Fibroblast of mammary gland (primary cell): ENCODE results near the gene UNCX.

Experiments used
- DNase-seq: peaks from one replicate; pipeline ENCODE4 v3.0.0-alpha.2; 2010; ENCODE audit warnings: low read depth
- H3K4me3 ChIP-seq: 2 replicates; pipeline ENCODE4 v1.5.1; 2011; ENCODE audit warnings: low read depth, mild to moderate bottlenecking, low read length, moderate library complexity; ENCODE audit not compliant: control insufficient read depth
- CTCF ChIP-seq: conservative IDR thresholded peaks from 2 replicates; pipeline ENCODE4 v1.5.1; 2011; ENCODE audit warnings: low read depth, low read length, inconsistent platforms; ENCODE audit not compliant: control insufficient read depth, insufficient read depth

Gene UNCX

GRCh38 chr7:1230411-1231213, 2.1 kb upstream of the UNCX start:
- no peak for DNase-seq
- no peak for TF ChIP-seq CTCF
- H3K4me3 ChIP-seq: no peak overlapping the region

DNA sequence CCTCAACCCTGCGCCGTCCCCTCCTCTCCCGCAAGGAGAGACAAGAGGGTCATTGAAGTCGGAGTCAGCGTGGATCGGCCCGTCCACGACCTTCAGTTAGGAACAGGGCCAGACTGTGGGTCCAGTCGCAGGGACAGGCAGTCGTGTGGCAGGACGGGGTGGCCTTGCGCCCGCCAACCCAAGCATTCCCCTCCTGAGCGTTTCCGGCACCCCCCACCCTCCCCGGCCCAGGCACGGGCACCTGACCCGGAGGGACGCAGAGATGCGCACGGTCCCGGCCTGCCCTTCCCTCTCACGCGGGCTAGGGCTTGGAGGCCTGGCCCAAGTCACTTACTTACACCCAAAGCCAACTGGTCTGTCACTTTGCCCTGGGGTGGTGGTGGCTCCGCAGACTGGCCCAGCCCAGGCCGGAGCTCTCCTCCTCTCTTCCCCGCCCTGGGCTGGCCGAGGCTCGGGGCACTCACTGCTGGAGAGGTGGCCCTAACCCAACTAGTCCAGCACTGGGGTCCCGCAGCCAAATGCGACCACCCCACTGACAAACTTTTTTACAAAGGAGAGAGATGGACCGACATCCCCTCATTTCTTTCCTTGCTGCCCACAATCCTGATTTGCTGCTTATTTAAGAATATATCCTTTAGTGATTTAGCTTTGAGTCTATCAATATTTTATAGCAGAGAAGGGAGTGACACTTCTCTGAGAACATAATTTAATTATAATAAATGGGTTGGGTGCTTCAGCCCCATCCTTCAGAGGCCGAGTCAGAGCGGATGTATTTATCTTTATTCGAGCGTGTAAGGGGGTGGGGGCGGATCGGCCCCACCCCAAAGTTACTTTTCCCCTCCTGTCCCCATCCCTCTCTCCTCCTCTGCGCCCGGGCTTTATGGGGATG, 1.2 kb upstream of the UNCX start:
- TF ChIP-seq CTCF: no peak
- no peak overlapping the region for H3K4me3 ChIP-seq
- DNase-seq: no peak

DNA sequence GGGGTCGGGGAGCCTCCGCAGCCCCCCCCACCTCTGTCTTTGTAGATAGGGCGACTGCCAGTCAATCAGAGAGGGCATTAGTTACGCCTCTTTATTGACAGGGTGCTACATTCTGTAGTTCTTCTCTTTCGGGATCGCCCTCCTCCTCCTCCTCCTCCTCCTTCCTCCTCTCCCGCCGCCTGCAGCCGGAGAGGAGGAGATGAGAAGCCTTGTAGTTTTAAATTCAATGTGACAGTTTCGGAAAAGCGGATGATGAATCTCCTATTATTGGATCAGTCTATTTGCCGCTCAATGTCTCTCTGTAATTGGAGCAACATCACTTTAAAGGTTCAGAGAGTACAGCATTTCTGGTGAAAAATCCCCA, 587 bp upstream of the UNCX start:
- no peak for TF ChIP-seq CTCF
- DNase-seq: no peak
- H3K4me3 ChIP-seq: no peak overlapping the region

DNA sequence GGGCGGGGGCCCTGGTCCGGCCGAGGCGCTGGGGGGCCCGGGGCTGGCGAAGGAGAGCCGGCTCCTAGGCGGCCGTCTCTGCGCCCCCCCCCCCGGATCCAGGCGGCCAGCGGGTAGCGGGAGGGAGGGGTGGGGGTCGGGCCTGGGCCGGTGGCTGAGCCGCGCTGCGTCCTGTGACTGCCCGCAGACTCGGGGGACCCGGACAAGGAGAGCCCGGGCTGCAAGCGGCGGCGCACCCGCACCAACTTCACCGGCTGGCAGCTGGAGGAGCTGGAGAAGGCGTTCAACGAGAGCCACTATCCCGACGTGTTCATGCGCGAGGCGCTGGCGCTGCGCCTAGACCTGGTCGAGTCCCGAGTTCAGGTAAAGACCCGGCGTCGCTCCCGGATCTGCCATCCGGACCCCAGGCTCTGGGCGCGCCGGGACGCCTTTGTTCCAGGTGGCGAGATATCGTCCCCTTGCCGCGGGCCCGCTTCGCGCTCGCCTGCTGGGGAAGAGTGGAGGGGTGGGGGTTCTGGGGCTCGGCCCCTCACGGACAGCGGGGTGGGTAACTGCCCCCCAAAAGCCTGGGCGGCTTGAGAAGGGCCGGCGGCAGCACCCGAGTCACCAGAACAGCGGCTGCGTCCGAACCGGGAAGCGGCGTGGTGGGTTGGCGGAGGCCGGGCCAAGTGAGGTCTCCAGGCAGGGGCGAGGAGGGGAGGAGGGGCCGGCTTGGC, 819 bp downstream of the UNCX start:
- TF ChIP-seq CTCF: no peak
- no peak for DNase-seq
- H3K4me3 ChIP-seq: no peak overlapping the region

DNA sequence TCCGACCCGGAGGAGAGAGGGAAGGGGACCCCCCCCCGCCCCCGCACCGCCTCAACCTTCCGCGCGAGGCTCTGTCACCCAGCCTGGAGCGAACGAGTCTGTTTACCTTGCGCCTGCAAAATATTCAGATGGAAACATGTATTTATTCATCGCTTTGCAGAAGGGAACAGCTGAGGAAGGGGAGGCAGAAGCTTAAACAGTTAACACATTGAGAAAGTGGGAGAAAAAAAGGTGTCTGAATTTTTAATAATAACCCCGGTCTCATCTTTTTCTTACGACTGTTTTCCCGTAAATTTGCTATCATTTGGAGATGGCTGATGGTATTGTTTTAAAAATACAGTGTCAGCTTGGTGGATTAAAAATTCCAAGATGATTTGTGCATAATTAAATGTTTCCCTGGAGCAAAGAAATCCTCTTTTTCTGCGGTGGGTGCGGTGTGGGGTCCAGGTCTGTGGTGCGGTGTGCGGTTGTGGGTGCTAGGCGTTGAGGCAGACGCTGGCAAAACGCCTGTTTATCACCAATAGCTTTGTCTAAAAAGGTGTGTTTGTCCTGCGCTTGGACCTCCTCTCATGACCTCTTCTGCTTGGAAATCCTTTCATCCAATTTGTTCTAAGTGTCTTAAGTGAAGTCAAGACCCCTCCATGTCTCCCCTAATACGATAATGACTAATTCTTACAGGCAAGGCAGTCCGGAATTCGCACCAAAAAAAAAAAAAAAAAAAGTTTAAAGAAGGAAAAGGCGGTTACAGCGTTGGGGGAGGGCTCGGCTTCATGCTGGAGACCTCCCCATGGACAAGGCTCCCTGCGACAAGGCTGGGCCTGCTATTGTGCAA, 1.6 kb downstream of the UNCX start:
- H3K4me3 ChIP-seq: no peak overlapping the region
- no peak for DNase-seq
- TF ChIP-seq CTCF: no peak

DNA sequence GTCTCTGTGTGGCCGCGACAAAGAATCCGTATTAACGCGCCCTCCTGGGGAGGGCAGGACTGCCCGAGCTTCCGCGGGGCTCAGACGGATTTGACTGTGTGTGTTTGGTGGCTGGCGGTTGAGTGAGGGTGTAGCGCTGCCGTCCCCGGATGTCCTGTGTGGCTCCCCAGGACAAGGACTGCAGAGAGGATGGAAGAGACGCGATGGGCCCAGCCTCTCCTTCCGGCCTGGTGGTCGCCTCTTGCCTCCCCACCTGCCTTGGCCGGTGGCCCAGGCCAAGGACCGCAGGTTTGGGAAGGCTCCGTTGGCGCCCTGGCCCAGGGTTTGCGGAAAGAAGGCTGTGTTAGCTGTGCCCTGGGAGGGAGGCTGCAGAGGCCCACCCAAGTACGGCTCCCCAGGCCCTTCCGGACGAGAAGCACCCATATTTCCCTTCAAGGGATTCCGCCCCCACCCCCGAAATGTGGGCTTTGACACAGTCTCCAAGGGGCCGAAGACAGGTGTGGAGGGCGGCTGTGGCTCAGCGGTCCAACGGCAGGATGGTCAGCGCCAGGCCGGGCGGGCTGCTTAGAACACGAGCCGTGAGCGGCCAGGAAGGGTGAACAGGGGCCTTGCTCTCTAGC, 2.3 kb downstream of the UNCX start:
- no peak for DNase-seq
- H3K4me3 ChIP-seq: no peak overlapping the region
- TF ChIP-seq CTCF: no peak
